HS-27A (cell line): ENCODE measurements around the gene MCM3.

ENCODE experiments used
- DNase-seq: peaks from one replicate; pipeline ENCODE4 v3.0.0-alpha.2; 2012; ENCODE audit warnings: low read depth, missing footprints

The MCM3 gene

DNA sequence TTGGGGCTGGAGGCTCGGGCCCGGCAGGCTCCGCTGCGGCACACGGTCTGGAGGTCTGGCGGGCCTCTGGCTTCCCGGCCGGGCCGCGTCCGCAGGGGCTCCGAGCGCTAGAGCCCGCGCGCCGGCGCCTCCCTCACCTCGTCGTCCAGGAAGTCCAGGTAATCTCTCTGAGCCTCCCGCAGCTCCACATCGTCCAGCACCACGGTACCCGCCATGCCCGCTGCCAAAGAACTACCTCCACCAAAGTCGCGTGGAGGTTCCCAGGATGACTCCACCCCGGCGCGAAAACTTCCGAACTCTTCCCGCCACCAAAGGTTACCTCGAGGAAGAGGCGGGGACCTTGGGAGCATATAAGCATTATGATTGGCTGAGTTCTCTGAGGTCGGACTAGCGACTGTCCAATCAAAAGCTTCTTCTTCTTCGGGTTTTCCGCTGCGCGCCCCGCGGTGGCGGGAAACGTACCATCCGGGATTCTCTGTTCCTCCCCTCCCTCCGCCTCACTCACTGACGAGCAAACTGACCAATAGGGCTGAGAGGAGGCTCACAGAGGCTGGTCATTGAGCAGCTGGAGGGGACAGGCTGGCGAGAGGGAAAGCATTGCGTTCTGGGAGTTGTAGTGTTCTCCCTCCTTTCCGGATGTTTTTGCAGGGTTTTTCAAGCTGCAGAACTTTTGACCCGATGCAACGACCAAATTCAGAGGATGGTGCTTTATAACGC lies at the start of gene MCM3:
TSS of gene MCM3 (minus strand) at position 283 of the 717 bp plus-strand sequence. CDS start at position 215, 68 bp downstream.
- peak; percentile 99 for DNase-seq

DNA sequence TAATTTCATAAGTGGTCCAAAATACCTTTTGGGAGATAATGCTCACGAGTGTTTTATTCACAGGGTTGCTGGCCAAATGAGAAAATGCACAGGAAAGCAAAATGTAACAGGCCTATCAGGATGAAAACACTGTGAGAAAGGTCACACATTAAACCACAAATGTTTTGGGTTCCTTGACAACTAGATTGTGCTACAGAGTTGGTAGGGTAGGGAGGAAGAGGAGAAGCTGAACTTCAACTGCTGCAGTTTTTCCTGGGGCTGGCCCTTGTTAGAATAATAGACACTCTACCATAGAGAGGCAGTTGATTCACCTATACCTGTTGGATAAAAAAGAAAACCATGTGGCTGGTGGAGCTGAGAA lies 49.3 kb upstream of the MCM3 start:
- no peak for DNase-seq

DNA sequence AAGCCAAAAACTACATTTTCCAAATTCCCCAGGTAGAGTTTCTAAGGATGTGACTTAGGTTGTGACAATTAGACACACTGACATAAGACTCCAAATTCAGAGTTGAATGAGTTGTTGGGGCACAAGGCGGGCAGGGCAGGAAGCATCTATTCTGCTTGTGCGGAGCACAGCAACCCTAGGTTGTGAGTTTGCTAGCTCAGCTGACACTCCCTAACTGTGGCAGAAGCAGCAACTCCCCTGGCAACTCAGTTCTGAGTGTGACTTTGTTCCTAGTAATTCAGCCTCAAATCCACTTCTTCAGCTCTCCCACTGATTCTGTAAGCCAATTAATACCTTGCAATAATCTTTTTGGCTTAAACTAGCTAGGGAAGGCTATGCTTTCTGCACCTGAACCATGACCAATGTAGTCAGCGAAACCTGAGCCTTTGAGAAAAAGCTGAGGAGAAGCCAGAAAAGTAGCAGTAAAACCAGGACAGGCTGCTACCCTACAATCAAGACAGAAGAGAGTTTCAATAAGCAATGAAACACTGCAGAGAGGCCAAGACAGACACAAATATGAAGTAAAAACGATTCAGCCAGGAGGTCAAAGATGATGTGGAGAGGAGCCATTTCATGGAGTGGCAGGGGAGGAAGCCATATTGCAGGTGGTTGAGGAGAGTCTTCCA lies 47.4 kb upstream of the MCM3 start:
- no peak for DNase-seq

DNA sequence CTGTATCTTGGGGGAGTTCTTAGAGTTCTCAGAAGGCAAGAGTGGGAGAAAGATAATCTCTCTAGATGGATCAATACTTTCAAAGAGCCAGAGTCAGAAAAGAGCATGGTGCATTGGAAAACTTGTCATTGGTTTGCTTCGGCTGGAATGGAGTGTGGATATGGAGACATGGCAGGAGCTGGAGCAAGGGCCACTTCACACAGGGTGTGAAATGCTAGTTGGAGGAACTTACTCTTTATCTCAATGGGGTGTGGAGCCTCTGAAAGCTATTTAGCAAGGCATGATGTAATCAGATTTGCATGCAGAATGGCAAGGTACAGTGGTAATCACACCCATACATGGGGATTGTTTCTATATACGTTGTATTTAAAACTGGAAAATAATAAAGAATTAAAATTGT lies 45.9 kb upstream of the MCM3 start:
- no peak for DNase-seq

DNA sequence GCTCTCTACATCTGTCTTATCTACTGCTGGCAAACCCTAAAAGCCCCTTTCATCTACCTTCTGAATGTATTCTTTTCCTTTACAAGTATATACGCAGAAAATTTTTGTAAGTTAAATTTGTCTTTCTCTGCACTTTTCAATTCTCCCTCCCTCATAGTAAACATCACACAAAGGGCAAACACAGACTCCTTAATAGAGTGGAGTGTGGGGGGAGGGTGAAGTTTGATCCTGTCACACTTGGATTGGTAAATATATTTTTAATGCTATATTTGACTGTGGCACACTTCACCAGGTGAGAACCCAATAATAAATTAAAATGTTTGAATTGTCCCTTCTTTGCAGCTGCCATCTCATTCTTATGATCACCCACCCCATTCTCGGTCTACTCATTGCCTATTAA lies 44.2 kb upstream of the MCM3 start:
- DNase-seq, result no peak

DNA sequence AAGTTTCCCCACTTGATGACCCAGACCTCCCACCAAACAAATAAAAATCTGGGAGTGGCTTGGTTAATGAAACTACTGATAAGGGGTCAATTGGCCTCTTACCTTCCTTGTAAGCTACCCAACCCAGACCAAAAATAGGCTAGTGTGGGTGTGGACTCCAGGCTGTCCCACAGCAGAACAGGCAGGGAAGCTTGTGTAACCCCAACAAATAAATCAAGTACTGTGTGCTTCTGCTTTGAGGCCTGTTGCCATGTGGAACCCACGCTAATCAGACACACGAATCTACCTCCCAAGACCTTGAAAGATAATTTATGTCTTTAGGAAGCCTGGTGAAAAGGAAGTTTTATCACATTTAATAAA lies 43.7 kb upstream of the MCM3 start:
- no peak for DNase-seq

DNA sequence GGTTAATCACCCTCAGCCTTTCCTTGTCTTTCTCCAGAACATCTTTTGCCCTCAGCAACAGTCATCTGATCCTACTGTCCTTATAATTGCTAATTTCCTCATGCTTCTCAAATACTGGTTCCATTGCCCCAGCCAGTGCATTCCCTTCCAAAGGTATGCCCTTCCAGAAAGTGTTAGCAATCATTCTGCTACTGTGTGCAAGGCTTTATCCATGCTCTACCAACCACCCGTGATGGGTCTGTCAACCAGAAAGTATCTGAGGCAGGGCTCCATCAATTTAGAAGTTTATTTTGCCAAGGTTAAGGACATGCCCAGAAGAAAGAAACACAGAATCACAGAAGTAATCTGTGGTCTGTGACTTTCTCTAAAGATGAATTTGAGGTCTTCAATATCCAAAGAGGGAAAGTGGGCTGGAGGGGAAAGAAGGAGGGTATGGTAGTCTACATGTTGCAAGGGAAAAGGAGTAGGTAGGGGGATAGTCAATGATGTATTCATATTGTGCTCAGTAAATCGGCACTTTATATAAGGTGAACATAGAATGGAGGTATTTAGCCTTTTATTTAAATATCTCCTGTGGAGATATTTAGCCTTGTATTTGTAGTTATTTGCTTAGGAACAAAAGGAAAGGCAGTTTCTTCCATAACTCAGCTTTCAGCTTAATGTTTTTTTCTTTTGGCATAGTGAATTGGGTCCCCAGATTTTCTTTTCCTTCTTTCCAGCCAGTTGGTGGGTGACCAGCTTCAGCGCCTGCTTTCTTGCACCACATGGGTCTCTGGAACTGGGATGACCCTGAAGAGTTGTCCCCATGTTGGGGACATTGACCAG lies 42.2 kb upstream of the MCM3 start:
- no peak for DNase-seq

DNA sequence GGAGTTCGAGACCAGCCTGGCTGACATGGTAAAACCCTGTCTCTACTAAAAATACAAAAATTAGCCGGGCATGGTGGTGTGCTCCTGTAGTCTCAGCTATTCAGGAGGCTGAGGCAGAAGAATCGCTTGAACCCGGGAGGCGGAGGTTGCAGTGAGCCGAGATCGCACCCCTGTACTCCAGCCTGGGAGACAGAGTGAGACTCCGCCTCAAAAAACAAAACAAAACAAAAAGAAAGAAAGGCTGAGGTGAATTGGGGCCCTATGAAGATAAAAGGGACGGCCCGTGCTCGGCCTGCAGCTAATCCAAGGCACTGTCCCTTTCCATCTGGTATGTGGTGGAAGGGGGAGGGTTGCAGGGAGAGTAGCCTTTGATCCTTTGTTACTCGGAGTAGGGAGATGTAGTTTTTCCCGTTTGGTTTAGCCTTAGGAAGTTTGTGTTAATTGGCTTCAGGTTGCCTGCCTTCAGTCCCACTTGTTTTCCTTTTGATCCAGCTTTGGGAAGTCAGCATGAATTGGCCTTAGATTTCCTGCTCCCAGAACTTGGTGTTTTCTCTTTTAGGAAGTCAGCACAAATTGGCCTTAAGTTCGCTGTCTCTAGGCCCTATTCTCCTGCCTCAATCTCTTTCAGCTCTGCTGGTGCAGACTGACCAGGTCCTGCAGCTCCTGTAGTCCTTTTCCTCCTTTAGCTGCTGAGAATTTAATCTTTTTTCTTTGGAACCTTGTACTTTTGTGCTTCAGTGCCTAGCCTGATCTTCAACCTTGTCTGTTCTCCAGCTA lies 41.3 kb upstream of the MCM3 start:
- DNase-seq, result no peak

DNA sequence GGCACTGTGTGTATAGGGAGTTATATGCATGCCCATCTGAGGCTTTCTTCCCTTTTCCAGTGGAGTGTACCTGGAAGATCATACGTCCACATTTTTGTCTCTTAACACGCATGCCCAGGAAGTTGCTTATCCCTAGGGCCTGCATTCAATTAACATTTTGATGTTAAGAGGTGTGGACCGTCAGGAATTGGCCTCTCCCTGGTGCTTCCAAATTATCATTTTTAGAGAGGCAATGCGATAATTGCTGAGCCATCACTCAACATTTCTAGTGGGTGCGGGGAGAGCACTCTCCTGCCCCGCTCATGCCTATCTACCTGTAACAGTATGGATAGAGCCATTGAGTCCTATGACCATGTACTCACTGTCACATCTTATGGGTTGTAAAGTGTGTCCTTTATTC lies 39.6 kb upstream of the MCM3 start:
- DNase-seq, result no peak

DNA sequence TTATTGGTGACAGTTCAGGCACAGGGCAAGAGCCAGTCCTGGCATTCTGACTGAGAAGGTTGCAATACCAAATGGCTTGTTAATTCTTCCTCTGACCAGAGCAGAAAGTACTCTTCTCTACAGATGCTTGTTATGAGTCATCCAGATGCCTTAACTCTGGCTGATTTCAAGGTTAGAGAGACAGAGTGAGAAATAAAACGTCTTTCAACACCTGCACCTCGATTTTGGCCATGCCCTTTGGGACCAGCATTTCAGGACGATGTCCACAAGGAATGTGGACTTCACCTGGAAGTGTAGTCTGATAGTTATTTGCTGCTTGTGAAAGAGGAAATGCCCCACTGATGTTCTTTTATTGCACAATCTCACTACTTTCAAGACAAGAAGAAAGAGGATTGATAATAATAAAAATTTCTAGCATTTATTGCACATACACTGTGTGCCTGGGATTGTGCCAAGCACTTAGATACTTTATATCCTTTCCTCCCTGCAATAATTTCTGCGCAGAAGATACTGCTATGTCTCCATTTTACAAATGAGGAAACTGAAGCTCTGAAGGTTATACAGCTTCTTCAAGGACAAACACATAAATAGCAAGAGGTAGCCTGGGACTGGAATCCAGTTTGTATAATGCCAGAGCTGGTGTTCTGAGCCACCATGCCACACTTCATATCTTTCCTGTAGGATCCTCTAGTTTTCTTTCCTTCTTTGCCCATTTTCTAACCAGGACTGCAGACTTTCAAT lies 33.5 kb upstream of the MCM3 start:
- no peak for DNase-seq

DNA sequence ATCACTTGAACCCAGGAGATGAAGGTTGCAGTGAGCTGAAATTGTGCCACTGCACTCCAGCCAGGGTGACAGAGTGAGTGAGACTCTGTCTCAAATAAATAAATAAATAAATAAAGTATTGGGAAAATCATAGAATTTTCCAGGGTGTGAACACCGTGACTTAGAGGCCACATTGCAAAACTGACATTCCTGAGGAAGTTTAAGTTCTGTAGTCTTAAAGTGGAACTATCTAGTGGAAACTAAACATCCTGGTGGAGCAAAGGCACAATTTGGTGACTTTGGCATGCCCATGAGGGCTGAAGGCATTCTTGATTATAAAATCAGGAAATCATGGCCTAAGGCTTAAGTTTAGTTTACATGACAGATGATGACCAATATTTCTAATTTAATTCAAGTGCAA lies 32.7 kb upstream of the MCM3 start:
- DNase-seq, result no peak

DNA sequence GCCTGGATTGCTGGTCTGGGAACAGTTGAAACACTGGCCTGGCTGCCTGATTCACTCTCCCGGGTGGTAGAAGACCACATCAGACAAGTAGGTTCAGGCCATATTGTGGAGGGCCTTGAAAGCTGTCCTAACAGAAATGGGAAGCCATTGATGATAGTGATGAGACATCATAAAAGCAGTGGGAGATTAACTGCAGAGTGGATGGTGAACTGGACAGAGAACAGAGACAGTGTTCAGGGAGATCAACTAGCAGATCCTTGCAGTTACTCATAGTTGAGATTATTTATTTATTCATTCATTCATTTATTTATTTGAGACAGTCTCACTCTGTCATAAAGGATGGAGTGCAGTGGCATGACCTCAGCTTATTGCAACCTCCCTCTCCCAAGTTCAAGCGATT lies 30.2 kb upstream of the MCM3 start:
- DNase-seq, result no peak

DNA sequence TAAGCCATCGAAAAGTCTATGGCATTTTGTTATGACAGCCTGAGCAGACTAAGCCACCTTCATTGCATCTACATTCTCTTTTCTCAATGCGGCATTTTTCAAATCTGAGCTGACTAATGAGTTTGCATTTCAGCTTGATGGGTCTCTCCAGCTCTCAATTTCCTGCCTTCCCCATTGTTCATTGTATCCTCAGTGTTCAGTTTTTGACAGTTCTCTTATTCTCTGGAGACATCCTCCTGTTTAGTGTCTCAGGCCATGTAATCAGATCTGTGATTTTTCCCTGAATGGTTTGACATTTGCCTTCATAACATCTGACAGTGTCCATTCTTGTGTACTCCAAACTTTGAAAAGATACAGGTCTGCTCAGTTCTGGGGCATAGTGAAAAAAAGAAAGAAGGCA lies 27.9 kb upstream of the MCM3 start:
- DNase-seq, result no peak

DNA sequence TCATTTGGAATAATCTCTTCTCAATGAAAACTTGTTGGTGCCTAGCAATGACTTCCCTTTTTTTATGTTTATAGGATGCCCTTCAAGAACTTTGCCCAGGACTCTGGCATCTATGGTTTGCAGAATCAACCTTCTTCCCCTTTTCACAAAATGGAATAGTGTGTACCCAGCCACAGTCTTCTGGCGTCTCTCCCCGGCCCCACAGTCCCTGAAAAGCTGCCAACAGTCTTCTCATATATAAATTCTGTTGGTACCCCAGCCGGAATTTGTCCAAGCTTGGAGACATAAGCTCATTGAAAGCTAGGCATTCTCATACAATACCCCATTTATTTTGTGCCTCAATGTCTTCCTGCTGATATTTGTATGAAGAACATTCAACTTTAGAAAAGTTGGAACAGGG lies 26.4 kb upstream of the MCM3 start:
- no peak for DNase-seq

DNA sequence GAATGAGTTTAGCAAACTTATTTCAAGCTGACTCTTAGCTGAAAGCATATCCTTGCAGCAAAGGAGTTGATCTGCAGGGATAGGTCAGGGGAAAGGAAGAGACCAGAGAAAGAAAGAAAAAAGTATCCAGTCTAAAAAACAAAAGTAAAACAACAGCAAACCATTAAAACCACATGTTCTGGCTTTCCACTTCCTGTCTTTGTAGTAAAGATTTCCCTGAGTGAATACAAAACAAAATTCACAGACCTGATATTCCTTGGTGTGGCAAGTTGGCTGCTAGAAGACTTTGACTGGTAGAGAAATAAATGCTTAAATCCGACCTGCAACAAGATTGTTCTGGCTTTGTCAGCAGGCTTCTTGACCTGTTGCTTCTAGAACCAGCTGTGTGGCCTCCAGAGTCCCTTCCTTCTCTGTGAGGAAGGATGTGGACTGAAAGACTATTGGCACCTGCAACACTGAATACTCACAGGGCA lies 23.4 kb upstream of the MCM3 start:
- DNase-seq, result no peak

DNA sequence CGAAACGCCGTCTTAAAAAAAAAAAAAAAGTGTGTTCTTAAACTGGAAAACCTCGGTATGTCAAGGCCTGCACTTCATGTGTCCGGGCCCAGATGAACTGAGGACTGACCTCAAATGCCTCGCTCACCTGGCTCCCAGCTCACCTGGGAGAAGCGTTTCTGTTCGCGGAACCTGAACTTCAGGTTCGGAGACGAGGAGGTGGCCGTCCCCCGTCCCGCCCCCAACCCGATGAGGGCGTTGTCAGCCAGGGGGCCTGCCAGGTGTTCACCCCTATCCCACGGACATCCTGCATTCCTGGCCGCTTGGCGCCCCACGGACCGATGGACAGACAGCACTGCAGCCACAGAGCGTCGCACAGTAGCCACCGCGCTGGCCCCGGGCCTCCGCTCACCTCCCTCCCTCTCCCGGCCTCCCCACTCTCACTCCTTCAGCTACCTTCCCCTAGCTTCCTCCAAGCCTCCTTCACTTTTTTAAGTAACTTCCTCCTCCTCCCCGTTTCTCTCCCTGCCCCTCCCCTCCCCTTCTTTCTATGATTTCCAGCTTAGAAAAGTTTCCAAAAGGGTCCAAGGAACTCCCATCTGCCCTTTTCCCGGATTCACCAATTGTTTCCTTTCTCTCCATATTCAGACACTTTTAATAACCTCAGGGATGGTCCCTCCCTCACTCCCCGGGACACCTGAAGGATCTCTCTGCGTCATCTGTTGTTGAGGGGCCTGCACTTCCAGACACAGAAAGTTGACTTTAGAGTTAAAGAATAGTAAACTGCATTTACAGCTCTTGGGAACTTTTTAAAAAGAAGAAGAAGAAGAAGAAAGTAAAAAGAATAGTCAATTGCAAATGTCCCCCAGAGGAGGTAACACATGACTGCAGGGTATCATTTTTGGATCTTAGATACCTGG lies 22.7 kb upstream of the MCM3 start:
- no peak for DNase-seq

DNA sequence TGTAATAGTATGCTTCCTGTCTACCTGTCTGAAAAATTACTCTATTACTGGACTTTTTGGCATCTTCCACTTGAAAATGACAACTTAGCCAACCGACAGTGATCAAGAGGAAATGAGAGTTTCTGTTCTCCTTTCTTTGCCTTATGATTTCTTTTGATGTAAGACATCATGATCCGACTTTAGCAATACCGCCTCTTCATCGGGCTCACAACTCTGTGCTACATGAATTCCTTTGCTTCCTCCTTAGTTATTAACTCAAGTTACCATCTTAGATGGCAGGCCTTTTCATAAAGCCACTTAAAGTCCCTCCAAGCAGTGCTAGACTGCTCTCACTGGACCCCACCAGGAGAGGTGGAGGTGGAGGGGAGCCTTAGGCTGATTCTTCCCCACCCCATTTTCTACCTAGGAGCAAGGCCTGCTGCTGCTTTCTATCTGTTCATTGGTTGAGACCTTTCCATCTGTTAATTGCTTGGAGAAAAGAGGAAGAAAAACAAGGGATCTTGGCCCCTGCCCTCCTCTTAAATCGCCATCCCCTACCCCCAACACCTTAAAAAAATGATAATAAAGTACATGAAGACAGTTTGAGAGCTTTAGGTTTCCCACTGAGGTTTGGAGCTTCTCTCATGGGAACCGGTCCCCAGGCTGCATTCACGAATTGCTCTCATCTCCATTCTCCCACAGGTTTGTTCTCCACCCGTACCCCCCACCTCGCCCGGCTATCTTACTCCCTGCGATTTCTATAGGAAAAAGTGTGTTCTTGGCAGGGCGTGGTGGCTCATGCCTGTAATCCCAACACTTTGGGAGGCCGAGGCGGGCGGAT lies 21.6 kb upstream of the MCM3 start:
- DNase-seq, result no peak

DNA sequence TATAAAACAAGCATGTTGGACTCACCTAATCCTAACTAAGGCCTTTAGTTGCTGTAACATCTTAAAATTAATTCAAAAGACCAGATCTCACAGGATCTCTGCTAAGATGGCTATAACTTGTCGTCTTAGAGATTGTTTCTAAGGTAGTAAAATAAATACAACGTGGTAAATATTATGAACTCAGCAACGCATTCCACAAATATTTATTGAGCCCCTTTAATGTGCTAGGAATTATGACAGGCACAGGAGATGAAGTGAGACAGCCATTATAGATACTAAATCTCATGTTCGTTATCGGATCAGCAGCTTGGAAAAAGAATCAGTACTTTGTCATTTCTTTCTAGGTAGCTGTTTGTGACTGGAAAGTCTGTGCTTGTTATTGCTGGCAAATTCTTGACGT lies 20.9 kb upstream of the MCM3 start:
- DNase-seq, result no peak

DNA sequence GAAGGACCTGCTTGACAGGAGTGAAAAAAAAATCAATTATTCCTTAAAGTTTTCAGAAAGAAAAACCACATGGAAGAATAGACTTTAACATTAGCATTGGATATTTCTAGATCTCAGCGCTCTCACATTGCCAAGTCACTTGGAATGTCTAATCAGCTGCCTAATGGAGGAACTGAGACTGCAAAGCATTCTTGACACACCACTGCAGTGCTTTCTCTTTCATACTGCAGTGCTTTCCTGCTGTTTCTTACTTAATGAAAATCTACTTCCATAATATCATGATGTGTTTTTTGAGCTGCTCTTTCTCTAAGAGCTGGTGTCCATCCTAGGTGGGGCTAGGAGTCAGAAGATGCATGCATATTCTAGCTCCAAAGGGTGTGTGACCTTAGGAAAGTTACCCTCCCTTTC lies 20.4 kb upstream of the MCM3 start:
- DNase-seq, result no peak

DNA sequence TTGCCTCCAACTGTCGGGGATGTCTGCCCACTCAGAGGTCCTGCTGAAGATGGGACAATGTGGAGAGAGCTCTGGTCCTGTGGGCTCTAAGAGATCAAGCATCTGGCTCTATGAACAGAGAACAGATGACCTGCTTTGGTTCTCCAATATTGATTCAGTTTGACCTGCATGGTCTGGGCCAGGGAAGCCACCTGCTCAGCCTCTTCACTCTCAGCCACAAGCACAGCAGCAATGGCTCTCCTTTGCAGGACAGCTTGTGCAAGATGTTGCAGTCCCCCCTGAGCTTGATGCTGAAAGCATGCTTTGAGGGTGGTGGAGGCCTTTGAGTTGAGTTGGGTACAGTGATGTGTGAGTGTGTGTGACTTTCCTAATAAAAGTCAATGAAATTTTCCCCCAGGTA lies 18.6 kb upstream of the MCM3 start:
- DNase-seq, result no peak
